GM12878 (cell line): ENCODE measurements around the gene TTC8. TPM values are rescaled to one million over a fixed set of nuclear protein-coding genes. Genes with fewer than 3 reads are reported as not detected.

Experiments
- ATAC-seq: fragments of 200-7000 bp; cut with Tn5 transposase; 3 replicates; pipeline ENCODE4 v1.9.1; 2020; ENCODE audit warnings: mild to moderate bottlenecking, moderate library complexity
- BruUV-seq: library from RNA; stranded (reverse); fragments of 400-500 nt; replicated peaks from 2 replicates; lab custom pipeline; 2021; lab: Mats Ljungman, UMichigan
- CTCF ChIA-PET: fragments of 300-600 bp; sonication (Branson Sonifier 250); formaldehyde crosslinking; extraction: SDS; loops from one replicate; lab custom pipeline; 2021; ENCODE audit warnings: inconsistent platforms; lab: Yijun Ruan, JAX
- POLR2A ChIA-PET: fragments of 350-600 bp; formaldehyde crosslinking; extraction: SDS; loops from one replicate; lab custom pipeline; 2021; ENCODE audit warnings: inconsistent platforms; lab: Charles Lee
- RAD21 ChIA-PET: fragments of 300-600 bp; sonication (Branson Sonifier 250); formaldehyde crosslinking; loops from one replicate; lab custom pipeline; 2023; ENCODE audit warnings: antibody characterized with exemption; ENCODE audit not compliant: unreplicated experiment; lab: Charles Lee
- SMC1A ChIA-PET: fragments of 300-600 bp; sonication (Branson Sonifier 250); formaldehyde crosslinking; loops from one replicate; lab custom pipeline; 2023; ENCODE audit not compliant: unreplicated experiment, uncharacterized antibody; lab: Charles Lee
- DNase-seq: peaks from one replicate; pipeline ENCODE4 v3.0.0-alpha.2; 2011; ENCODE audit warnings: low read depth, low spot score
- FAIRE-seq: peaks from 3 replicates; lab custom pipeline; 2011; peaks lifted over from hg19 to GRCh38; lab: Jason Lieb, UNC
- H2AFZ ChIP-seq: 2 replicates; pipeline ENCODE4 v1.6.0; 2011; ENCODE audit warnings: low read depth, low read length, control low read depth; ENCODE audit not compliant: control insufficient read depth
- H3K27ac ChIP-seq: 2 replicates; pipeline ENCODE4 v1.5.1; 2011; ENCODE audit warnings: control low read depth; ENCODE audit not compliant: control insufficient read depth, insufficient read depth
- H3K27me3 ChIP-seq, 2 experiments: replicated peaks in 1 of 2; 2 replicates each; pipeline versions ENCODE4 v1.6.0 to v1.6.1; 2011; ENCODE audit warnings: low read length in 1 of 2; ENCODE audit not compliant: control insufficient read depth in 2 of 2, insufficient read depth in 2 of 2
- H3K36me3 ChIP-seq, 2 experiments: 2 replicates each; pipeline ENCODE4 v1.5.1; 2011; ENCODE audit warnings: low read length in 1 of 2; ENCODE audit not compliant: control insufficient read depth in 2 of 2, insufficient read depth in 2 of 2
- H3K4me1 ChIP-seq: 2 replicates; pipeline ENCODE4 v1.6.1; 2011; ENCODE audit warnings: mild to moderate bottlenecking, low read length, moderate library complexity, mixed read lengths; ENCODE audit not compliant: control insufficient read depth, insufficient read depth
- H3K4me2 ChIP-seq: 2 replicates; pipeline ENCODE4 v1.6.0; 2011; ENCODE audit warnings: control low read depth; ENCODE audit not compliant: control insufficient read depth, insufficient read depth
- H3K4me3 ChIP-seq: fragments of 200-600 bp; sonication (generic); 2 replicates; pipeline ENCODE4 v1.5.1; 2016
- H3K79me2 ChIP-seq: 2 replicates; pipeline ENCODE4 v1.6.0; 2011; ENCODE audit warnings: low read length; ENCODE audit not compliant: control insufficient read depth, insufficient read depth
- H3K9ac ChIP-seq: 2 replicates; pipeline ENCODE4 v1.8.0; 2011; ENCODE audit warnings: low read length, control low read depth, mixed read lengths; ENCODE audit not compliant: control insufficient read depth, insufficient read depth
- H3K9me3 ChIP-seq: replicated peaks from 3 replicates; pipeline ENCODE4 v1.5.1; 2011; ENCODE audit warnings: mild to moderate bottlenecking, low read length; ENCODE audit not compliant: control insufficient read depth, insufficient read depth
- H4K20me1 ChIP-seq: 2 replicates; pipeline ENCODE4 v1.6.0; 2011; ENCODE audit not compliant: control insufficient read depth, insufficient read depth
- BCL11A ChIP-seq: IDR thresholded peaks from 2 replicates; pipeline ENCODE4 v1.6.1; 2011; ENCODE audit warnings: low read depth, low read length
- CEBPB ChIP-seq, 2 experiments: fragments of 150-350 bp in 1 of 2; IDR thresholded peaks; 2 replicates each; pipeline ENCODE4 v1.6.1; 2012 to 2014; ENCODE audit warnings: low read depth in 2 of 2, low read length in 2 of 2, borderline replicate concordance in 1 of 2, inconsistent platforms in 1 of 2
- CREM ChIP-seq: IDR thresholded peaks from 2 replicates; pipeline ENCODE4 v1.6.1; 2014; ENCODE audit warnings: antibody characterized with exemption, low read depth
- GATAD2B ChIP-seq: fragments of 450-650 bp; conservative IDR thresholded peaks from 2 replicates; pipeline ENCODE4 v1.6.1; 2017; ENCODE audit warnings: low read depth, mild to moderate bottlenecking, moderate library complexity
- NBN ChIP-seq: fragments of 450-650 bp; IDR thresholded peaks from 2 replicates; pipeline ENCODE4 v1.6.1; 2016
- NFIC ChIP-seq: IDR thresholded peaks from 2 replicates; pipeline ENCODE4 v1.6.1; 2012; ENCODE audit warnings: low read depth, mild to moderate bottlenecking, inconsistent platforms, low read length, moderate library complexity
- POLR2A ChIP-seq: IDR thresholded peaks from 2 replicates; pipeline ENCODE4 v1.6.1; 2011; ENCODE audit warnings: low read depth, mild to moderate bottlenecking, low read length
- RFX5 ChIP-seq: IDR thresholded peaks from 2 replicates; pipeline ENCODE4 v1.6.1; 2011; ENCODE audit warnings: low read depth, low read length, improper control_type of control experiment
- SIN3A ChIP-seq: IDR thresholded peaks from 2 replicates; pipeline ENCODE4 v1.6.1; 2012; ENCODE audit warnings: low read depth, low read length, improper control_type of control experiment
- SREBF1 ChIP-seq: IDR thresholded peaks from 2 replicates; pipeline ENCODE4 v1.6.1; 2012; ENCODE audit warnings: mild to moderate bottlenecking, low read length
- TAF1 ChIP-seq: IDR thresholded peaks from 2 replicates; pipeline ENCODE4 v1.6.1; 2011; ENCODE audit warnings: mild to moderate bottlenecking, low read depth, low read length, borderline replicate concordance
- WRNIP1 ChIP-seq: IDR thresholded peaks from 2 replicates; pipeline ENCODE4 v1.6.1; 2011; ENCODE audit warnings: low read depth, low read length, improper control_type of control experiment, borderline replicate concordance
- YBX1 ChIP-seq: fragments of 450-650 bp; IDR thresholded peaks from 2 replicates; pipeline ENCODE4 v1.6.1; 2016; ENCODE audit warnings: antibody characterized with exemption
- YY1 ChIP-seq: IDR thresholded peaks from 2 replicates; pipeline ENCODE4 v1.6.1; 2011; ENCODE audit warnings: low read depth, mild to moderate bottlenecking, low read length
- WGBS: methylation state at CpG from one replicate; pipeline ENCODE4 v1.1.6; 2016; ENCODE audit warnings: low lambda C conversion rate; ENCODE audit not compliant: insufficient replicate concordance, insufficient coverage; ENCODE audit errors: missing lambda C conversion rate; 5-methylcytosine and 5-hydroxymethylcytosine counted together
- in situ Hi-C: fragments of 300-500 bp; cut with MboI; formaldehyde crosslinking; loops from 9 replicates; pipeline ENCODE4 v1.14.3; 2018; ENCODE audit warnings: mixed read lengths
- intact Hi-C: fragments of 100-400 bp; cut with micrococcal nuclease; formaldehyde crosslinking; loops from one replicate; pipeline ENCODE4 v1.14.2; 2022; ENCODE audit not compliant: unreplicated experiment
- polyA plus RNA-seq, 11 experiments: library from polyadenylated mRNA; depleted of rRNA in 4 of 11; unstranded in 6 of 11; stranded (reverse) in 5 of 11; fragments of >200 nt; fragmentation: Nextera tagmentation in 4 of 11; fragmentation: Illumina TruSeq in 1 of 11; extraction: Ambion mirVana in 4 of 11; extraction: Trizol in 1 of 11; gene quantifications; 1 replicate in 1 of 11; 2 replicates in 10 of 11; pipeline versions ENCODE4 v1.2.1 to v1.2.3, GENCODE V29; 2011 to 2016; ENCODE audit warnings: inconsistent platforms in 2 of 11, missing spikeins in 2 of 11, low read depth in 1 of 11
- total RNA-seq, 4 experiments: library from RNA; depleted of rRNA in 3 of 4; stranded (reverse); fragments of >200 nt in 3 of 4; fragmentation: Illumina TruSeq in 1 of 4; extraction: Trizol in 1 of 4; gene quantifications; 2 replicates each; pipeline versions ENCODE4 v1.2.1 to v1.2.3, GENCODE V29; 2013 to 2021
- TF ChIP-seq, protein P1 (sequence below): fragments of 450-650 bp; IDR thresholded peaks from 2 replicates; pipeline ENCODE4 v1.6.1; 2017; ENCODE audit warnings: antibody characterized with exemption, mild to moderate bottlenecking, moderate library complexity
- TF ChIP-seq, protein P2 (sequence below): fragments of 450-650 bp; IDR thresholded peaks from 2 replicates; pipeline ENCODE4 v1.6.1; 2018; ENCODE audit warnings: mild to moderate bottlenecking, low read depth, moderate library complexity; ENCODE audit not compliant: partially characterized antibody

Gene TTC8
- total and polyA plus RNA-seq, 10 of the 15 experiments (the other 5 are each of a cell fraction or from before 2014, with no cell fraction given): 1.5 to 4.6 (median 2.5) TPM

DNA sequence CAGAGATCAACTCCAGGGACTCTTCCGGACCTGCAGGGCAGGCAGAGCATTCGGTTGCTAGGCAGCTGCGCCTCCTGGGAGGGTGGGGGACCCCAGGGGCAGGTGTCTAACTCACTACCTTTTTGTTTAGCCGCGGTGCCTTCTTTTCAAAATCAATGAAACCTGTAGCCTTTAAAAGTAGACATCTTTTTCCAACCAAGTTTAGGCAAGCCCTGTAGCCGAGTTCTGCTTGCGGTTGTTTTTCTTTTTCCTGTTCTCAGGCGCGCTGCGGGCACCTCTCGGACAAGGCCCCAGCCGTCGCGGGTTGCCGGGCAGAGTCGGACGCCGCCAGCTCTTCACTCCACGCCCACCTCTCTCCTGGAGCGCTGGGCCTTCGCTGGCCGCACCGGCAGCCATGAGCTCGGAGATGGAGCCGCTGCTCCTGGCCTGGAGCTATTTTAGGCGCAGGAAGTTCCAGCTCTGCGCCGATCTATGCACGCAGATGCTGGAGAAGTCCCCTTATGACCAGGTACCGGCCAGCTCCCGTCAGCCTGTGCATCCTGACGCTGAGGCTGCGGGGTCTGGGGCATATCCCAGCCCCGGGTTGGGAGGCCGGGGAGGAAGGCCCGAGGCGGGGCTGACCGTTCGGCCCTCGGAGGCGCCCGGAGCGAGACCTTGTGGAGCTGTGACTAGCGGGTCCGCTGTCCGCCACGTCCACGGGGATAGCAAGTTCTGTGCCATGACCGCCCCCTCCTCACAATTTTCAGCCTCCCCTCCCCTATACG, at the start of gene TTC8 (continued):
- TF ChIP-seq TAF1: no peak
- TF ChIP-seq CEBPB (IDR thresholded peaks at IDR 0.05; ENCODE audit: borderline replicate concordance in 1 of 2, low read depth in 2 of 2, low read length in 2 of 2): peak in 1 of 2 experiments; percentile 29; a peak in 1 of 4 replicates
- peak; percentile 88 for TF ChIP-seq CREM
- TF ChIP-seq SREBF1: no peak
- no peak for TF ChIP-seq BCL11A
- TF ChIP-seq YY1: peak; percentile 89
- peak; percentile 74; the same call in 1 of the 2 replicates for TF ChIP-seq NBN
- TF ChIP-seq, protein P1, sequence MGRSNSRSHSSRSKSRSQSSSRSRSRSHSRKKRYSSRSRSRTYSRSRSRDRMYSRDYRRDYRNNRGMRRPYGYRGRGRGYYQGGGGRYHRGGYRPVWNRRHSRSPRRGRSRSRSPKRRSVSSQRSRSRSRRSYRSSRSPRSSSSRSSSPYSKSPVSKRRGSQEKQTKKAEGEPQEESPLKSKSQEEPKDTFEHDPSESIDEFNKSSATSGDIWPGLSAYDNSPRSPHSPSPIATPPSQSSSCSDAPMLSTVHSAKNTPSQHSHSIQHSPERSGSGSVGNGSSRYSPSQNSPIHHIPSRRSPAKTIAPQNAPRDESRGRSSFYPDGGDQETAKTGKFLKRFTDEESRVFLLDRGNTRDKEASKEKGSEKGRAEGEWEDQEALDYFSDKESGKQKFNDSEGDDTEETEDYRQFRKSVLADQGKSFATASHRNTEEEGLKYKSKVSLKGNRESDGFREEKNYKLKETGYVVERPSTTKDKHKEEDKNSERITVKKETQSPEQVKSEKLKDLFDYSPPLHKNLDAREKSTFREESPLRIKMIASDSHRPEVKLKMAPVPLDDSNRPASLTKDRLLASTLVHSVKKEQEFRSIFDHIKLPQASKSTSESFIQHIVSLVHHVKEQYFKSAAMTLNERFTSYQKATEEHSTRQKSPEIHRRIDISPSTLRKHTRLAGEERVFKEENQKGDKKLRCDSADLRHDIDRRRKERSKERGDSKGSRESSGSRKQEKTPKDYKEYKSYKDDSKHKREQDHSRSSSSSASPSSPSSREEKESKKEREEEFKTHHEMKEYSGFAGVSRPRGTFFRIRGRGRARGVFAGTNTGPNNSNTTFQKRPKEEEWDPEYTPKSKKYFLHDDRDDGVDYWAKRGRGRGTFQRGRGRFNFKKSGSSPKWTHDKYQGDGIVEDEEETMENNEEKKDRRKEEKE: no peak
- TF ChIP-seq RFX5: peak; percentile 96
- peak; percentile 75; the same call in 1 of the 2 replicates for TF ChIP-seq SIN3A
- peak; percentile 82 for TF ChIP-seq POLR2A

DNA sequence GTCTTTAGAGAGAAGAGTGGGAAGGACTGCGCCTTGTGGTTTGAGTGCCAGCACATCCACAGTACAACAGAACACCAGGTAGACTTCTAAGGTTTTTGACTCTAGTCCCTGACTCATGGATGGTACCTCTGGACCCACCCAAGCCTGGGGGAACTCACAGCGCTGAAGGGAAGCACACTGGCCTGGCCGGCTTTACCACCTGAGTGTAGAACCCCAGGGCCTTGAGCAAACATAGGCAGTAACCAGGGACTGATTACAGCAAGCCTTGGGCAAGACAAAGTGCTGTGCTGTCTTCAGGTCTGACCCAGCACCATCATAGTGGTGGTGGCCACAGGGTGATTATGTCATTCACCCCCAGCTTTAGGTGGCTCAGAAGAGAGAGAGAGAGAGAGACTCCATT, 48.9 kb upstream of the TTC8 start:
- BruUV-seq: no TSS peak
- intact Hi-C loops: no loop called here
- no peaks in the 10 kb centered on the region for H4K20me1 ChIP-seq
- WGBS: 76% methylated on average over 3 of the region's 3 CpGs
- TF ChIP-seq GATAD2B (no peak), NFIC (no peak), WRNIP1 (no peak), SIN3A (no peak), YBX1 (no peak)
- TF ChIP-seq, protein P2, sequence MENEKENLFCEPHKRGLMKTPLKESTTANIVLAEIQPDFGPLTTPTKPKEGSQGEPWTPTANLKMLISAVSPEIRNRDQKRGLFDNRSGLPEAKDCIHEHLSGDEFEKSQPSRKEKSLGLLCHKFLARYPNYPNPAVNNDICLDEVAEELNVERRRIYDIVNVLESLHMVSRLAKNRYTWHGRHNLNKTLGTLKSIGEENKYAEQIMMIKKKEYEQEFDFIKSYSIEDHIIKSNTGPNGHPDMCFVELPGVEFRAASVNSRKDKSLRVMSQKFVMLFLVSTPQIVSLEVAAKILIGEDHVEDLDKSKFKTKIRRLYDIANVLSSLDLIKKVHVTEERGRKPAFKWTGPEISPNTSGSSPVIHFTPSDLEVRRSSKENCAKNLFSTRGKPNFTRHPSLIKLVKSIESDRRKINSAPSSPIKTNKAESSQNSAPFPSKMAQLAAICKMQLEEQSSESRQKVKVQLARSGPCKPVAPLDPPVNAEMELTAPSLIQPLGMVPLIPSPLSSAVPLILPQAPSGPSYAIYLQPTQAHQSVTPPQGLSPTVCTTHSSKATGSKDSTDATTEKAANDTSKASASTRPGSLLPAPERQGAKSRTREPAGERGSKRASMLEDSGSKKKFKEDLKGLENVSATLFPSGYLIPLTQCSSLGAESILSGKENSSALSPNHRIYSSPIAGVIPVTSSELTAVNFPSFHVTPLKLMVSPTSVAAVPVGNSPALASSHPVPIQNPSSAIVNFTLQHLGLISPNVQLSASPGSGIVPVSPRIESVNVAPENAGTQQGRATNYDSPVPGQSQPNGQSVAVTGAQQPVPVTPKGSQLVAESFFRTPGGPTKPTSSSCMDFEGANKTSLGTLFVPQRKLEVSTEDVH: no peak
- TF ChIP-seq, all 136 proteins: peak for 0
- Histone ChIP-seq H3K36me3 (no peaks in the 10 kb centered on the region), H2AFZ (no peak overlapping the region), H3K4me2 (no peak overlapping the region), H3K27ac (no peak overlapping the region), H3K4me1 (no peaks in the 10 kb centered on the region), H3K27me3 (no peaks in the 10 kb centered on the region), H3K79me2 (no peaks in the 10 kb centered on the region), H3K9ac (no peak overlapping the region), H3K4me3 (no peak overlapping the region), H3K9me3 (no peaks in the 10 kb centered on the region)
- ATAC-seq (no peak), DNase-seq (no peak), FAIRE-seq (no peak)
- in situ Hi-C loops: no loop called here
- CTCF ChIA-PET: no interaction called here
- SMC1A ChIA-PET: no interaction called here
- POLR2A ChIA-PET: no interaction called here
- RAD21 ChIA-PET: no interaction called here
